Mesenchymal stem cell (in vitro differentiated cells and primary cell): Measurements from ENCODE around the gene PSMG4.

Experiments used
- DNase-seq: peaks from one replicate; pipeline ENCODE4 v3.0.0-alpha.2; 2013
- H2AFZ ChIP-seq: one replicate; pipeline ENCODE4 v1.6.1; 2013; ENCODE audit warnings: low read depth, mild to moderate bottlenecking, control low read depth, inconsistent platforms, low read length, moderate library complexity
- H2AK5ac ChIP-seq: 2 replicates; pipeline ENCODE4 v1.6.1; 2013; ENCODE audit warnings: low read length, moderate library complexity, mild to moderate bottlenecking, inconsistent platforms; ENCODE audit not compliant: severe bottlenecking
- H2BK120ac ChIP-seq: one replicate; pipeline ENCODE4 v1.6.1; 2013; ENCODE audit warnings: low read depth, mild to moderate bottlenecking, inconsistent platforms, low read length, moderate library complexity
- H2BK12ac ChIP-seq, 2 experiments: one replicate each; pipeline ENCODE4 v1.6.1; 2013; ENCODE audit warnings: inconsistent platforms in 2 of 2, low read length in 2 of 2, mild to moderate bottlenecking in 2 of 2, moderate library complexity in 2 of 2, control low read depth in 1 of 2
- H2BK15ac ChIP-seq: one replicate; pipeline ENCODE4 v1.6.1; 2013; ENCODE audit warnings: mild to moderate bottlenecking, low read depth, inconsistent platforms; ENCODE audit not compliant: poor library complexity, severe bottlenecking
- H2BK5ac ChIP-seq: 2 replicates; pipeline ENCODE4 v1.6.1; 2013; ENCODE audit warnings: low read depth, mild to moderate bottlenecking, low read length, control low read depth, inconsistent platforms; ENCODE audit not compliant: poor library complexity, severe bottlenecking
- H3K14ac ChIP-seq, 2 experiments: one replicate each; pipeline ENCODE4 v1.6.1; 2013; ENCODE audit warnings: inconsistent platforms in 2 of 2, low read length in 2 of 2, control low read depth in 1 of 2, mild to moderate bottlenecking in 1 of 2, moderate library complexity in 1 of 2
- H3K18ac ChIP-seq, 2 experiments: one replicate each; pipeline ENCODE4 v1.6.1; 2013; ENCODE audit warnings: inconsistent platforms in 2 of 2, low read length in 2 of 2, control low read depth in 1 of 2, low read depth in 1 of 2, mild to moderate bottlenecking in 1 of 2
- H3K23ac ChIP-seq, 2 experiments: one replicate each; pipeline ENCODE4 v1.6.1; 2013; ENCODE audit warnings: inconsistent platforms in 2 of 2, low read length in 2 of 2, mild to moderate bottlenecking in 2 of 2, moderate library complexity in 2 of 2, control low read depth in 1 of 2
- H3K27ac ChIP-seq: 2 replicates; pipeline ENCODE4 v1.5.1; 2013; ENCODE audit warnings: mild to moderate bottlenecking, moderate library complexity, low read length, control low read depth, inconsistent platforms; ENCODE audit not compliant: poor library complexity, severe bottlenecking
- H3K27me3 ChIP-seq, 2 experiments: 2 replicates each; pipeline versions ENCODE4 v1.6.1 to v1.7.0; 2013; ENCODE audit warnings: low read length in 2 of 2, mild to moderate bottlenecking in 2 of 2, moderate library complexity in 2 of 2, control low read depth in 1 of 2, inconsistent platforms in 1 of 2; ENCODE audit not compliant: control insufficient read depth in 1 of 2, insufficient read depth in 1 of 2
- H3K36me3 ChIP-seq, 2 experiments: 2 replicates each; pipeline versions ENCODE4 v1.6.1 to v1.7.0; 2013; ENCODE audit warnings: low read length in 2 of 2, control low read depth in 1 of 2, inconsistent platforms in 1 of 2, low read depth in 1 of 2, mild to moderate bottlenecking in 1 of 2; ENCODE audit not compliant: insufficient read depth in 2 of 2, control insufficient read depth in 1 of 2
- H3K4ac ChIP-seq, 2 experiments: one replicate each; pipeline ENCODE4 v1.6.1; 2013; ENCODE audit warnings: inconsistent platforms in 2 of 2, low read length in 2 of 2, mild to moderate bottlenecking in 2 of 2, moderate library complexity in 2 of 2, control low read depth in 1 of 2, low read depth in 1 of 2
- H3K4me1 ChIP-seq: 2 replicates; pipeline ENCODE4 v1.6.1; 2013; ENCODE audit warnings: low read depth, low read length, control low read depth; ENCODE audit not compliant: control insufficient read depth, insufficient read depth
- H3K4me2 ChIP-seq: 2 replicates; pipeline ENCODE4 v1.6.1; 2013; ENCODE audit warnings: low read length, mild to moderate bottlenecking, inconsistent platforms; ENCODE audit not compliant: poor library complexity, severe bottlenecking
- H3K4me3 ChIP-seq, 2 experiments: 2 replicates each; pipeline versions ENCODE4 v1.5.1 to v1.7.0; 2013; ENCODE audit warnings: low read length in 2 of 2, mild to moderate bottlenecking in 2 of 2, control low read depth in 1 of 2, low read depth in 1 of 2; ENCODE audit not compliant: insufficient read depth in 1 of 2
- H3K79me1 ChIP-seq: replicated peaks from 2 replicates; pipeline ENCODE4 v1.6.1; 2013; ENCODE audit warnings: mild to moderate bottlenecking, control low read depth, low read length, inconsistent platforms; ENCODE audit not compliant: poor library complexity, severe bottlenecking
- H3K9ac ChIP-seq: 2 replicates; pipeline ENCODE4 v1.7.0; 2013; ENCODE audit warnings: mild to moderate bottlenecking, low read length, moderate library complexity
- H3K9me3 ChIP-seq: 2 replicates; pipeline ENCODE4 v1.7.0; 2013; ENCODE audit warnings: mild to moderate bottlenecking, low read length; ENCODE audit not compliant: control insufficient read depth
- H4K8ac ChIP-seq: one replicate; pipeline ENCODE4 v1.6.1; 2013; ENCODE audit warnings: inconsistent platforms, mild to moderate bottlenecking, low read length, moderate library complexity
- H4K91ac ChIP-seq: one replicate; pipeline ENCODE4 v1.6.1; 2013; ENCODE audit warnings: mild to moderate bottlenecking, low read length, inconsistent platforms
- WGBS: methylation state at CpG from one replicate; pipeline ENCODE4 v1.1.7; 2013; ENCODE audit warnings: mixed read lengths; 5-methylcytosine and 5-hydroxymethylcytosine counted together

The PSMG4 gene

GRCh38 chr6:3251462-3252314, 7.1 kb upstream of the PSMG4 start:
- Histone ChIP-seq H4K91ac (no peak overlapping the region), H3K36me3 (no peaks in the 10 kb centered on the region), H2BK15ac (no peak overlapping the region), H3K4ac (peak overlapping the region in 1 of 2 experiments; percentile 42), H3K4me1 (peaks cover 21% of the 10 kb centered on the region), H3K18ac (peak overlapping the region in 1 of 2 experiments; percentile 42), H3K9ac (no peak overlapping the region), H3K27ac (no peak overlapping the region), H2BK12ac (peak overlapping the region in 1 of 2 experiments; percentile 34), H3K9me3 (no peaks in the 10 kb centered on the region), H3K14ac (no peak overlapping the region), H3K4me3 (no peak overlapping the region), H2AFZ (peak overlapping the region; percentile 33), H3K27me3 (peaks cover 6 to 31% of the 10 kb centered on the region in 2 experiments), H3K79me1 (no peaks in the 10 kb centered on the region), H2BK120ac (no peak overlapping the region), H3K4me2 (no peak overlapping the region), H2BK5ac (no peak overlapping the region), H3K23ac (no peak overlapping the region), H4K8ac (peak overlapping the region; percentile 76), H2AK5ac (no peak overlapping the region)
- WGBS: 43% methylated on average over 14 of the region's 20 CpGs
- peak; percentile 81 for DNase-seq

DNA sequence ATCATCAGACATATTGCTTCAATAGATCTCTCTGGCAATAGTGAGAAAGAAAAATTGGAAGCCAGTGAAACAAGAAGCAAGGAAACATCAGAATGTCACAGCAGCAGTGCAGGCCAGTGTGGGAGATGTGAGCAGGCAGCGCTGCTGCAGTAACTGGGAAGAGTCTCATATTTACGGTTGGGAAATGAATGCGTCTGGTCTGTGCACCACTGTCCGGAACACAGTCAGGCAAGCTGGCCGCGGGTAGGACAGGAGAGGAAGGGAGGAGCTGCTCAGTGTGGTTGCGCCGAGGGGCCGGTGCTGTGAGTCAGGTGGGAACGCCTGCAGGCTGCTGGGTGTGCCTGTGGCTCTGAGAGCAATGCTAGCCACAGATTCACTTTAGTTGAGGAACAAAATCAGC, 6.4 kb upstream of the PSMG4 start:
- Histone ChIP-seq H2AK5ac (no peak overlapping the region), H3K27ac (no peak overlapping the region), H3K4ac (peak overlapping the region in 1 of 2 experiments; percentile 42), H3K23ac (no peak overlapping the region), H3K9ac (no peak overlapping the region), H3K27me3 (peaks cover 7 to 37% of the 10 kb centered on the region in 2 experiments), H3K9me3 (no peaks in the 10 kb centered on the region), H2BK5ac (no peak overlapping the region), H2AFZ (no peak overlapping the region), H3K36me3 (no peaks in the 10 kb centered on the region), H3K79me1 (no peaks in the 10 kb centered on the region), H4K91ac (peak overlapping the region; percentile 58), H3K18ac (no peak overlapping the region), H2BK15ac (no peak overlapping the region), H2BK12ac (no peak overlapping the region), H4K8ac (peak overlapping the region; percentile 67), H3K4me3 (no peak overlapping the region), H3K14ac (no peak overlapping the region), H2BK120ac (no peak overlapping the region), H3K4me1 (peaks cover 16% of the 10 kb centered on the region), H3K4me2 (no peak overlapping the region)
- no peak for DNase-seq
- 84% methylated on average over 10 of the region's 10 CpGs for WGBS

DNA sequence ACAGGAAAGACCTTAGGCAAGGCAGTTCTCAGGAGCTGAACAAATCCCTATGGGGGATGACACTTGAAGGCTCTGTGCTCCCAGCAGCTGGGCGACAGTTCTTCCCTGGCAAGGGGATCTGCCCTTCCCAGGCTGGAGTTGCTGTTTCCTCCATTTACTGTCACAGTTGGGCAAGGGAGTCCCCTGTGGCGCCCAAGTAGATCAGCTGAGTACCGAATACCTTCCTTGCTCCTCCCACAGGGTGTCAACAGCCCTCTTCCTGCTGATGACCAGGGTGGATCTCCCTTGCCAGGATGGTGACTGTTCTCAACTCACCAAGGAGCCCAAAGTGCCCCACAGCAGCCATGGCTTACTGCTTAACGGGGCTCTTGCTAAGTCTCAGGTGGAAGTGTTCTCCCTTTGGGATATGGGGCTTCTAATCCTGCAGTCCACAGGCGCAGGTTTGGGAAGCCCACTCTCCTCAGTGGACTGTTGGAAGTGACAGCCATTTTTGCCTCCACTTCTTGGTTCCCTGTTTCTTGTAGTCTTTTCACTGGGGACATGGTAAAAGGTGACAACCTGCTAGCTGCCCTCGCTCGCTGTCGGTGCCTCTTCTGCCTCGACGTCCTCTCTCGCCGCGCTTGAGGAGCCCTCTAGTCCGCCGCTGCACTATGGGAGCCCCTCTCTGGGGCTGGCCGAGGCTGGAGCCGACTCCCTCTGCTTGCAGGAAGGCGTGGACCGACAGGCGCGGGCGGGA, 5.7 kb upstream of the PSMG4 start:
- no peak overlapping the region for H2BK12ac ChIP-seq
- no peak for DNase-seq
- no peak overlapping the region for H3K27ac ChIP-seq
- H3K4me3 ChIP-seq: no peak overlapping the region
- WGBS: 97% methylated on average over 21 of the region's 22 CpGs
- no peaks in the 10 kb centered on the region for H3K36me3 ChIP-seq
- H2BK15ac ChIP-seq: no peak overlapping the region
- no peak overlapping the region for H2BK120ac ChIP-seq
- no peak overlapping the region for H2BK5ac ChIP-seq
- peak overlapping the region; percentile 12 for H4K8ac ChIP-seq
- H3K23ac ChIP-seq: no peak overlapping the region
- H2AK5ac ChIP-seq: no peak overlapping the region
- H3K27me3 ChIP-seq: peaks cover 7 to 37% of the 10 kb centered on the region in 2 experiments
- H3K9ac ChIP-seq: no peak overlapping the region
- H4K91ac ChIP-seq: no peak overlapping the region
- no peaks in the 10 kb centered on the region for H3K79me1 ChIP-seq
- H2AFZ ChIP-seq: no peak overlapping the region
- no peak overlapping the region for H3K18ac ChIP-seq
- H3K14ac ChIP-seq: no peak overlapping the region
- peaks cover 11% of the 10 kb centered on the region for H3K4me1 ChIP-seq
- H3K4me2 ChIP-seq: no peak overlapping the region
- H3K4ac ChIP-seq: peak overlapping the region in 1 of 2 experiments; percentile 30
- H3K9me3 ChIP-seq: no peaks in the 10 kb centered on the region

DNA sequence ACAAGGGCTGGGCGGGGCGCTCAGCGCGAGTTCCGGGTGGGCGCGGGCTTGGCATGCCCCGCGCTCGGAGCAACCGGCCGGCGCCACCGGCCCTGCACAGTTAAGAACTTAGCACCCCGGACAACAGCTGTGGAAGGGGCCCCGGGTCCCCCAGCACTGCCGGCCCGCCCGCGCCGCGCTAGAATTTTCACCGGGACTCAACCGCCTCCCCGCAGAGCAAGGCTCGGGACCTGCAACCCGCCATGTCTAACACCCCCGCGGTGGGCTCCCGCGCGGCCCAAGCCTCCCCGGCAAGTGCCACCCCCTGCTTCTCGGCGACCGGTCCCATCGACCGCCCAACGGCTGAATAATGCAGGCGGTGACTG, 5.2 kb upstream of the PSMG4 start:
- Histone ChIP-seq H3K79me1 (no peaks in the 10 kb centered on the region), H3K18ac (no peak overlapping the region), H3K27me3 (peaks cover 7 to 32% of the 10 kb centered on the region in 2 experiments), H3K36me3 (no peaks in the 10 kb centered on the region), H4K91ac (no peak overlapping the region), H2AK5ac (no peak overlapping the region), H3K4ac (no peak overlapping the region), H3K9ac (no peak overlapping the region), H4K8ac (no peak overlapping the region), H2BK5ac (no peak overlapping the region), H3K4me1 (peaks cover 10% of the 10 kb centered on the region), H3K4me2 (no peak overlapping the region), H3K9me3 (no peaks in the 10 kb centered on the region), H3K14ac (no peak overlapping the region), H2AFZ (no peak overlapping the region), H2BK120ac (no peak overlapping the region), H2BK15ac (no peak overlapping the region), H2BK12ac (no peak overlapping the region), H3K4me3 (no peak overlapping the region), H3K27ac (no peak overlapping the region), H3K23ac (no peak overlapping the region)
- DNase-seq: no peak
- WGBS: 96% methylated on average over 26 of the region's 40 CpGs
